ENCODE results near the gene CNTNAP2. TPM values are rescaled to one million over a fixed set of nuclear protein-coding genes. Genes with fewer than 3 reads are reported as not detected.

CNTNAP2 gene
- polyA plus RNA-seq, 5 donors: 30.4 to 44.2 (median 39.8) TPM

DNA sequence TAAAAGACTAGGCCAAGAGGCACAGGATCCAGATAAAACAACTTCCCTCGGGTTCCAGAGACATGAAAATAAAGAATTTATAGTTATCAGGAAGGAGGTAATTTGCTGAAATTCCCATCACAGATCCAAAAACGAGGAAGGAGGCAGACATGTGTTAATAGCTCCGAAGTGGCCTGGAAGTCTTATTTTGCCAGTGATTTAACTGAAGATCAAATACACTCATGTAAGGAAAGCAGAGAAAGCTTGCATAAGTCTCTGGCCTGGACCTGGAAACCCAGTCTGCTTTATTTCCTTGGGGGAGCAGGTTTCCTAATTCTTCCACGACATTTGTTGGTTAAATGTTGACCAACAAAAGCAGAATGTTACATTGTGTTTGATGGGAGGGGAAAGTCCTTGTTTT lies 1975.3 kb downstream of the CNTNAP2 start:
- no peak for DNase-seq

DNA sequence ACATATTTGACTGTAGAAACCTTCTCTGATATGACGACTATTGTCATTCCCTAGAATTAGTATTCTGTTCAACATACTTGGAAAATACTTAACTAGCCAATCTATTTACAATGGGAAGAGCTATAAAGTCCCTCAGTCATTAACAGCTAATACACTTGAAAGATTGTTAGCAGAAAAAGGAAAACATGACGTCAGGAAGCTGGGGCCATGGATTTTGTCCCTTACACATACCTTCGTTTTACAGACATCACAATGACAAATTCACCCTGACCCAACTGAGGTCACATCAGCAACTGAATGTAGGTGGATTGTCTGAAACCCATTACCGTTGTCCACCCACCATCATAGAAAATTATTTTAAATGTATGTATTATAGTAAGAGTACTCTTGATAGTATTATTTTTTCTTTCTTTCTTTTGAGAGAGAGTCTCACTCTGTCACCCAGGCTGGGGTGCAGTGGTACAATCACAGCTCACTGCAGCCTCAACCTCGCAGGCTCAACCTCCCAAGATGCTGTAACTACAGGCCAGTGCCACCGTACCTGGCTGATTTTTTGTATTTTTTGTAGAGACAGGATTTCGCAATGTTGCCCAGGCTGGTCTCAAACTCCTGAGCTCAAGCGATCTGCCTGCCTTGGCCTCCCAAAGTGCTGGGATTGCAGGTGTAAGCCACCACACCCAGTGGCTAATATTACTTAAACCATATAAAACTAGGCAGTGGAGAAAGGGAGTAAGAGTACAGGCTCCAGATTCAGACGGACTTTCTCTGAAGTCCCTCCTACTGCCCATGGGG lies 1977.0 kb downstream of the CNTNAP2 start:
- DNase-seq: no peak

DNA sequence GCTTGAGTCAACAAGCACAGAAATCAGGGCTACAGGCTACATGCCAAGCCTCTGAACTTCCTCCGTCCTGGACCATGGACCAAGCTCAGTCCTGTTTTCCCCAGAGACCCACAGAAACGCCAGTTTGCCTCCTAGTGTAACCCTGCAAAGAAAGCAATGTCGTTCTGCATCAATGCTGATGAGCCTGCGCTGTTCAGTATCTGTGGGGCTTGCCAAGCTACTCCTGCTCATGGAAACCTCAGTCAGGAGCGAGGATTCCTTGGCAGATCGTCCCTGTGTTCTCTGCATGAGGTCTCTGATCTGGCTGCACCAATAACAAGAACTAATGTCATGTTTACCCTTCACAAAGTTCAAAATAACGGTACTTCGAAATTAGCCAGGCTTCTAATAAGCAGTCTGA lies 1978.5 kb downstream of the CNTNAP2 start:
- no peak for DNase-seq

DNA sequence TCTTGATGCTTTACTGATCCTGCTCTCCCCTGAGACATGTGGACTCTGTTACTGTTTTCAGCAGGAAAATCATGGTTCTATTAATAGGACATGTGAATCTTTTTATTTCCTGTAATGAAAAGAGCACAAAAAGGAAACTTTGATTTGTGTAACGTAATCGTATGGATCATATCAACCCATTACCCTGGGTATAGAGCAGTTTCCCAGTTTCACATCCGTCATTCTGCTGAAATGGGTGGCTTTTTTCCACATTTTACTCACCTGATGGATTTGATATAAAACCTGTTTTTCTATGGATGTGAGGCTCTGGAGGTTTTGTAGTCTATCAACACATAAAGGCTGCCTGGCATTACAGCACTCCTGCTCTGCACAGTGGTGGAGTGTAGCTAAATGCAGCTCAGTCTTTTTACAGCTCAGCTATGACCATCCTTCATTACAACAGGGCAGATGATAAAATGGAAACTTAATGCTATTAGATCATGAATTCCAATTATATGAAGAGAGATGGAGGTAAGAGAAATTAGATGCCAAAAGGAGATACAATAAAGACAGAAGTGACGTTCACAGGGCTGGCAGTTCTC lies 1987.6 kb downstream of the CNTNAP2 start:
- no peak for DNase-seq

DNA sequence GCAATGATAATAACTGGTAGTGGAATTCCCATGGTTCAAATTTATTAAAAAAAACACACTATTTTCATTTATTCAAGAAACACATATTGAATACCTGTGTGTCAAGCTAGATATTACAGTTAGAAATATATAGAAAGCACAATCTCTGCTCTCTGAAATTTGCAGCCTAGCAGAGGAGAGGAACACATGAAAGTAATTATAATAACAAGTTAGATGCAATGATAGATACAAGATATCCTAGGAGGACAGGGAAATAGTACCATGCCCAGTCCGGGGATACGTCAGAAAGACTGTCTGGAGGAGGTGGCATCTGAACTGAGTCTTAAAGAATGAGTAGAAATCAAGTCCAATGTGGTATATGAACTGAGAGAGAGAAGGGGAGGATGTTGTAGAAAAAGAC lies 1988.3 kb downstream of the CNTNAP2 start:
- DNase-seq: no peak

DNA sequence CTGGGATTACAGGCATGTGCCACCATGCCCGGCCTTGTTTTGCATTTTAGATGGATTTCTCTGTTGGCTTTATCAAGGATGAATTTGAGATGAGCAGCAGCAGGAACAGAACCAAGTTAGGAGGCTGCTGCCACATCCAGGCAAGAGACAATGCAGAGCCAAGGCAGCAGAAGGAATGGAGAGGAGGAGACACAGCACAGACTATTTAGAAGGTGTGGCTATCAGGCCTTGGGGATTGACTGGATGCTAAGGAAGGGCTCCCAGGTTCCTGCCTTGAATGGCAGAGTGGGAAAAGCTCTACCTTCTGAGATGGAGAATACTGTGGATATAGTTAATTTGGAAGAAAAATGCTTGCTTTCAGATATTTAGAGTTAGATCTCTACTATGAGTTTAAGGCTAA lies 1989.3 kb downstream of the CNTNAP2 start:
- no peak for DNase-seq

DNA sequence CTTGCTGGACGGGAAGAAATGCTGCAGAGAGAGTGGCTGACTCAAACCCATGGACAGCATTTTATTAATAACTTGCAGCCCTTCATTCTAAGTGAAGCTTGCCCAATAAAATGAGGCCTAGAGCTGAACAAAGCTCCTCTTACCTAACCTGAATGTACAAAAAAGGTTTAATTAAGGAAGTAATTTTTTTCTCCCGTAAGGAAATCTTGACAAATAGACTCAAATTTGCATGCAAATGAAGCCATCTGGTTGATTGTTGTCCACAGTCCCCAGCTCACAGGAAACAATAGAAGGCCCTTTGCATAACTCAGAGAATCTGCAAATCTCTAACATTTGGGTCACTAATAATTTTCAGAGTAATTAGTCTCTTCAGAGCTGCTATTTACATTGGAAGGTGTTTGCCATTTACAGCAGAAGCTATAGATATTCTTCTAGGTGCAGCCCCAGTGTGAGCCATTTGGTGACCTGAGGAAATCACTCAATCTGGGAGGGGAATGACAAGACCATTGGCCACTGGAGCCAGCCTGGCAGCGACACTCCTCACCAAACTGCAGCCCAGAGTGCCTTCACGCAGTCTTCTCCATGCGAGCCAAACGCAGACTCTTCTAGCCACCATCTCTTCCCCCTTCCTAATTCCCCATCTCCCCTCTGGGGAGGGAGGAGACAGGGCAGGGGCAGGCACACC lies 1991.0 kb downstream of the CNTNAP2 start:
- no peak for DNase-seq

DNA sequence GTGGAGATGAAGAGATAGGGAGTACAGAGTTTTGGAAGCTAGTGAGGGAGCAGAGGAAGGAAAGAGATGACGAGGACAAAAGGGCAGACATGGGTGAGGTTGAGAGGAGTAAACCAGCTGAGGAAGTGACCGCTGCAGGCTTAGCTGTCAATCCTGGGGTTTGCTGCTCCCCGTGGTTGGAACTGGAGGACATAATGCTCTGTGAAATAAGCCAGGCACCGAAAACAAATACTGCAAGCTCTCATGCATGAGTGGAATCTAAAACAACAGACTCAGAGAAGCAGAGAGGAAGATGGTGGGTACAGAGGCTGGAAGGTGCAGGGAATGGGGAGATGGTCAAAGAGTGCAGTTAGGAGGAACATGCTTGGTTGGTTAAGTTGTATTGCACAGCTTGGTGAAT lies 1991.8 kb downstream of the CNTNAP2 start:
- DNase-seq: no peak

DNA sequence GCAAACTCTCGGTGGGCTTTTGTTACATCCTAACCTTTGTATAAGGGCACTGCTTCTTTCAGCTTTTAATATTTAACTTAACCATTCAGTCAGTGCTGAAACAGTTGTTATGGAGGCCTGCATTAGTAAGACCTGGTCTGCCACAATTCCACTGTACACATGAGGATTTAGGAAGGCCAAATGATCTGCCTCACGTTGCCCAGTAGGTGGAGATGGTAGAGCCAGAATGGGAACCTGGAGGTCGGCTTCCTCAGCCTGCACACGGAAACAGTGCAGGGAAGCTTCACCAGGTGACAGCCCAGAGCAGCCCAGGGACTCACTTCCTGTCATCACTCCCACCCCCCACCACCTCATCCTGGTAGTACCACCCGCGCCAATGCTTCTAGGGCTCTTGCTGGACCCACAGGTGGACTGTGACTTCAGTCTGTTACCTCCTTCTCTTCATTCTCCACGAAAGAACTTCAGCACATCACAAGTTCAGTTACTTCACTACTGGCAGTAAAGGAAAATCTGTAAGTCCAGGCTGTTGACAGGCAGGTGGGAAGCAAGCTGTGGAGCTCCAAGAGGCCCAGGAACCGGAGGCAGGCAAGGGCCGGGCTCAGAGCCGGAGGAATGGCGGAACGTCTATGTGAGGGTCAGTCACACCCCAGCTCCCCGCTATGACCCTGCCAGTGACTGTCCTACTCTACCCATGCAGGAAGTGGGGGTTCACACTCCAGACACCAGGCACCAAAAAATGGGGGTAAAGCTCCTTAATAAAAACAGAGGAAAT lies 1993.7 kb downstream of the CNTNAP2 start:
- DNase-seq: no peak

DNA sequence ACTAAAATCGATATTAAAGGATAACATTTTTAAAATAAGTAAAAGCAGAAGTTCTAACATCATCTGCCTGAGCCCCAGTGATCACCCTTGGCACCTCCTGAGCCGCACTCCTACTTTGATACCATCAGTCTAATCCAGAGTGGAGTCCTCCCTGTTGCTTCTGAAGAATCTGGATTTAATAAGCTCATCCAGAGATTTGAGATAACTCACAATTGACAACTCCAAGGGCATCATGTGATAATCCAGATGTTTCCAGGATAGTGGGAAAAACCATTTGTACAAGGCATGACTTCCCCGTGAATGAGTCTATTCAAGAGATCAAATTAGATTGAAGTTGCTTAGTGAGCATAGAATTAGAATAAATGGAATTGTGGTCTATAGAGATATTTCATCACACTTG lies 1998.2 kb downstream of the CNTNAP2 start:
- no peak for DNase-seq

DNA sequence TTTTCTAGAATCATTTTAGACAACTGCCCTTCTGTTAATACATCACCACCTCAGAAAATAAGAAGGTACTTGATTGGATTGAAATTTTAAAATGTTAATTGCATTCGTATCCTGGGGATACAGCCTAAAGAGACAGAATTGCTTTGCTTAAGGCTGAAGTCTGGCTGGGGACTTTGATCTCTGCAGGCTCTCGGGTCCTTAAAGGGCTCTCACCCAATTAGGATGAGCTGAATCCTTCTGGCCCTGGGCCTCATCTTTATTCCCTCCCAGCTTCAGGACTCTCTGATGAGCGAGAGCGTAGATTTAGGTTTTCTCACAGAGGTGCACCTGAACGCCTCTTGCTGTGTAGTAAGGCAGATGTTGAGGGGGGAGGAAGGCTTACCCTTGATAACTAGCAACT lies 1998.7 kb downstream of the CNTNAP2 start:
- no peak for DNase-seq

DNA sequence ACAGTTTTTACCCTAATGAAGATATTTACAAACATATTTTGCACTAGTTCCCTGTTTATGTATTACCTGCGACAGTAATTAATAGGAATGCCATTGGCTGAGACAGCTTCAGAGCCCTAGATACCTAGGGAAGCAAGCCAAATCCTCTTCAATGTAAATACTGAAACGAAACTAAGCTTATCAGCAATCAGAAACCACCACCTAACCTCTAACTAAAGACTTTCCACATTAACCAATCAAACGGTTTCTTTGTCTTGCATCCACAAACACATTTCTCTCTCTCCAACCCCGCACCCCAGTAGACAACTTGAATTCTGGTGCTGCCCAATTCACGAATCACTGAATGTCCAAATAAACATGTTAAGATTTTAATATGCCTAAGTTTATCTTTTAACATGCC lies 1999.6 kb downstream of the CNTNAP2 start:
- DNase-seq: no peak

DNA sequence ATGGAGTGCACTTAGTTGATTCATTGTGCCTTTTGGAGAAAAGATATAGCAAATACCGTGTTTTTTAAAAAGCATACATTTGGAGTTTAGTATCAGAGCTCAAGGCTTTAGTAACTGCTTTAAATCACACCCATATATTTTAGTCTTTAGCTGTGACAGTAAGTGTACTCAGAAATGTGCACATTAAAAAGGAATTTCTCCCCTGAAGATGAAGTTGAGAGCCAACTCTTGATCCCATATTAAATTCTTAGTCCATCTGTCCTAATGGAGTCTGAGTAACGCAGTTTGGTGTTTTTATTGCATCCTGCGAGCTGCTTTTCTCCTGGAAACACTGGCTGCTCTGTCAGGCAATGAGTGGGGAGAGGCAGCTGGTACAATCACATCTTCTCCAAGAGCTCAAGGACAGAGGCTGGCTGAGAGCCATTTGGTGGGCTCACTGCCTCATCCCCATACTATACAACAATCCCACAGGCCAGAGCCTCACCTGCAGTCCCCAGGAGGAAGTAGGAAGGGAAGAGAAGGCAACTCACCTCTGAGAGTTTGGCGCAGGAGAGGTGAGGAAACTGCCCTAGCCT lies 2000.3 kb downstream of the CNTNAP2 start:
- DNase-seq: no peak

DNA sequence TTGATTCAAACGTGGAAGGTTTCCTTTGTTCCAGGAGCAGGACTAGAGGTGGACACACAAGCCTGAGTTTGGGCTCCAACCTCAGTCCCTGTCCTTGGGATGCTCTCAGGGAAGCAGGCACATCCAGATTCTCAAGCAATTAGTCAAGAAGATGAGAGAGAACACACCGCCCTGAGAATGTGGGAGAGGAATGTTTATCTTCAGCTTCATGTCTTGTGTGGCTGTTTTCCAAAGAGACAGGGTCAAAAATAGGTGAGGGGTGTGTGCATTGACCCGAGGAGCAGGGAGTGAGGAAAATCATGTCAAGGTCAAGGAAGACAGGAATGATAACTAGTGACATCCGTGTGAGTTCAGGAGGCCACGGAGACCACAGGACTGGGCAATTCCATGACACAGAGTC lies 2001.8 kb downstream of the CNTNAP2 start:
- DNase-seq: no peak

DNA sequence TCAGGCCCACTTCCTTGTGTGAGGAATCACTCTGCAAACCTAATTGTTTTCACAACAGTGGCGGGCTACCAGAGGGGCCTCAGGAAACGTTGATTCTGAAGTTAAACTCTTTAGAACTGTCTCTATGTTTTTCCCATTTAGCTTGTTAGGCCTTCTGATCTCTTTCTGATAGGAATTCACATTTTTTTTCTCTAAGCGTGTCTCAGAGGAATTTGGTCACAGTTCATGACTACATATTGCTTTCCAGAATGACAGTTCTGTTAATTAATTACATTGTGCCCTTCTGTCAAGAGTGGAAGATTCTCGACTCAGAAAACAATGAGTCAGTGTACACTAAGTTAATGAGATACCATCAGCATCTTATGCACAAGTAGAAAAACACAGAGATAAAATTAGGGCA lies 2004.8 kb downstream of the CNTNAP2 start:
- no peak for DNase-seq

DNA sequence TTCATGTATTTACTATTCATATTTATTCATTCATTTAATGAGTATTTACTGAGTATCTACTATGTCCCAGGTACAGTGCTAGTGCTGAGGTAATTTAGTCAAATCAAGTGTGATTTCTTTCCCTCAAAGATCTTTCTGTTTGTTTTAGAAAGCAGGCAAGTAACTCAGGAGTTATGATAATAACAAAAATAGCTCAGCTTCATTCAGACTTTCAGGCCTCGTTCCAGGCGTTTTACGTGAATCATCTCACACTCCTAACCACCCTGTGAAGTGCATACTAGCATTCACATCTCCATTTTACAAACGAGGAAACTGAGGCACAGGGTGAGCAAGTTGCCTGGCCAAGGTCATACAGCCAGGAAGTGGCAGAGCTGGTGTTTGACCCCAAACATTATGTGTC lies 2005.2 kb downstream of the CNTNAP2 start:
- no peak for DNase-seq

DNA sequence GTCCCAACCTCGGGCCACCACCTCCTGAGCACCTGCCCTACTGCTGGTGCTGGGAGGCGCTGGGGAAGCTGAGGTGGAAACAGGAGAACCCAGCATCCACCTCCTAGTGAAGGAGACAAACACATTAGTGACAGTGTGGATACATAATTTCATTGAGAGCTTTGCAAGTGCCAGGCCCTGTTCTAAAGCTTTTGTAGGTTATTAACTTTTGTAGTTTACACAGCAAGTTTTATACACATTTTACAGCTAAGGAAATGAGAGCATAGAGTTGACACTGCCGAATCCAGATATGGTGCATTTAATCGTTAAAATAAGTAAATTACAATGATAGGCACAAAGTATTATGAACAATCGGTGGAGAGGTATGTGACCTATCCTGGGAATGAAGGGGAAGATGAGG lies 2007.9 kb downstream of the CNTNAP2 start:
- DNase-seq: no peak

DNA sequence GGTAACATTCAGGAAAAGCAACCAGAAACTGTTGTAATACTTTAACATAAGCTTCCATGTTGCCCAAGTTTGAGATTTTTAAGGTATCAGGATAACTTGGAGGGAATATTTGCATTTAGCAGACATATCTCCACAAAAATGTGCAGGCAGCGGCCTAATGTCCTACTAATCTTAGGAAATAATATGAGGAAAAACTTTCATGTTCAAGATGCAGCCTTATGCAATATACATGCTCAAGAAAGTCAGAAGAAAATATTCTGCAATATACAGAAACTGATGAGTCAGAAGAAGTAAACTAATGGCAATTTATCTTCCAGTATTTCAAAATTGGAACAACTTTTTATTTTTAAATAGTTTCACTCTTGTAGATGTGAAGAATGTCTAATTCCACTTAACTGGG lies 2010.8 kb downstream of the CNTNAP2 start:
- no peak for DNase-seq

DNA sequence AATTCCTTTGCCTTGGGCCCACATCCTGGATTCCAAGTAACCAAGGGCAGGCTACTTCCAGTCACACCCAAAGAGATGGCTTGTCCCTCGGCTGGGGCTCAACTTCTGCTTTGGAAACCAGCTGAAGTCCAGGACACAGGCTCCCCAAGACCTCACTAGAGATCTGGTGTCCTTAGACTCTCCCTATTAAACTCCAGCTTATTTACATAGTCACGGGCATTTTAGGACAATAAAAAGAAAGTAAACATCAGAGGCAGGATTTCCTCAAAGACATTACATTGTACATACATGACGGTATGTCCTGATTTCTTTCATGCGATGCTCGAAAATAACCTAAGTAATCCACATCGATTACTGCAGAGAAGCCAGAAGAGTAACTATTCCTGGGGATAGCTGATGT lies 2012.4 kb downstream of the CNTNAP2 start:
- DNase-seq: no peak

DNA sequence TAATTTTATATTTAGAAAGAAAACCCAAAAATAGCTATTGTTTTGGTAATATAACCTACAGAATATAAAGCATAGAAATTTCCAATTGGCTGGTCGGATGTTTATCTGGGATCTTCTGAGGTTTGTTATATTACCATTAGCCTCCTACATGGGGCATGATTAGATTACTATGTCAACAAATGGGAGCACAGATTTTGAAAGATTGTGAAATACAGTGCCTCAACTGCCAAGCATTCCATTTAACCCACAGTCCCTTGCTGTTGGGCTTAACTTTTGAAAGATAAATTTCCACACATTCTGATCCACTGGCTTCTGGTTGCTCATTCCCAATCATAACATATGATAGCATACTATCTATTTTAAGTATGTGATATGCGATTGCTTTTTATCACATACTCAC lies 2018.5 kb downstream of the CNTNAP2 start:
- DNase-seq: no peak

DNA sequence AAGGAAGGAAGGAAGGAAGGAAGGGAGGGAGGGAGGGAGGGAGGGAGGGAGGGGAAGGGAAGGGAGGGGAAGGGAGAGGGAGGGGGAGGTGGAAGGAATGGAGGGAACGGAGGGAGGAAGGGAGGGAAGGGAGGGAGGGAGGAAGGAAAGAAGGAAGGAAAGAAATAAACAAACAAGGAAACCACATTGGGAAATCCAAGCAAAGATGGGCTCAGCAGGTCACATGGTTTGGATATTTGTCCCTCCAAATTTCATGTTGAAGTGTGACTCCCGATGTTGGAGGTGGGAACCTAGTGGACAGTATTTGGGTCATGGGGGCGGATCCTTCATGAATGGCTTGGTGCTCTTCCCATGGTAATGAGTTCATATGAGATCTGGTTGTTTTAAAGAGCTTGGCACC lies 2019.4 kb downstream of the CNTNAP2 start:
- no peak for DNase-seq

DNA sequence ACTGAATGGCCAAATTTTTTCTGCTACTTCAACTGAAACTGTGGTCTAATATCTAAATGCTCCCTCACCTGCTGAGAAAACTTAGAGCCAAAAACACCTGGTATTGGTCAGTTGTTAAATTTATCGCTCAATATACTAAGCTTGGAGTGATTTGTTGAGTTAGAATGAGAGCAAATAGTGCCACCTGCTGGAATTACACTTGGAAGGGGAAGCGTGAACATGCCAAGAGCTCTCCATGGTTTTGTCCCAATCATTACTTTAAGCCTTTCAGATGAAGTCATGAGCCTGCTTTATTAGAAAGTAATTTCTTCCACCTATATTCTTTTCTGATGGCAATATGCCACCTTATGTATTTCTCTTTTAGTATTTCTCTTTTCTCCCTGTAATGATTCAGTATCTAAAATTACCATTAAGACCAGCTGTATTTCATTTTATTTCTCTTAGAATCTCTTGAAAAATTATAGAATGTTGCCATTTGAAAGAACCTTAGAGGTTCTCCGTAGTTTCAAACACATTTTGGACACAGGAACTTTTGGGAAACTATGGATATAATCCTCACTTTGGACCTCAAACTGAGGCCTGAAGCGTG lies 2026.2 kb downstream of the CNTNAP2 start:
- peak; percentile 23 to 55 for DNase-seq

Measured in right lung (tissue), 5 donors.